Neural cell (in vitro differentiated cells): ENCODE results near the gene NOSIP. TPM values are rescaled to one million over a fixed set of nuclear protein-coding genes. Genes with fewer than 3 reads are reported as not detected.

Source experiments
- H2AFZ ChIP-seq: fragments of 200-600, 300-800 bp; sonication (generic), shearing (Covaris generic); 2 replicates; pipeline ENCODE4 v1.6.0; 2014; ENCODE audit warnings: low read depth, mild to moderate bottlenecking, antibody characterized with exemption, low read length, moderate library complexity
- H3F3A ChIP-seq: fragments of 200-600 bp; shearing (Covaris generic); 2 replicates; pipeline ENCODE4 v1.6.1; 2016; ENCODE audit warnings: mild to moderate bottlenecking, moderate library complexity, mixed read lengths, antibody characterized with exemption, low read length; ENCODE audit not compliant: insufficient read depth, poor library complexity, severe bottlenecking
- H3K27ac ChIP-seq: fragments of 200-600, 300-800 bp; sonication (generic), shearing (Covaris generic); 2 replicates; pipeline ENCODE4 v1.5.1; 2014; ENCODE audit warnings: mild to moderate bottlenecking, low read length, moderate library complexity
- H3K27me3 ChIP-seq: fragments of 300-800, 200-600 bp; sonication (generic), shearing (Covaris generic); 2 replicates; pipeline ENCODE4 v1.6.0; 2014; ENCODE audit warnings: mild to moderate bottlenecking, low read depth, low read length, moderate library complexity; ENCODE audit not compliant: insufficient read depth
- H3K36me3 ChIP-seq: fragments of 300-800, 200-600 bp; sonication (generic), shearing (Covaris generic); 2 replicates; pipeline ENCODE4 v1.5.1; 2014; ENCODE audit warnings: mild to moderate bottlenecking, antibody characterized with exemption, low read length, moderate library complexity; ENCODE audit not compliant: insufficient read depth
- H3K4me2 ChIP-seq: fragments of 300-800, 200-600 bp; sonication (generic), shearing (Covaris generic); 2 replicates; pipeline ENCODE4 v1.6.0; 2014; ENCODE audit warnings: mild to moderate bottlenecking, low read length
- H3K4me3 ChIP-seq: fragments of 300-800, 200-600 bp; sonication (generic), shearing (Covaris generic); 2 replicates; pipeline ENCODE4 v1.5.1; 2014; ENCODE audit warnings: mild to moderate bottlenecking, low read length, moderate library complexity
- H3K79me2 ChIP-seq: fragments of 200-600 bp; shearing (Covaris generic); replicated peaks from 2 replicates; pipeline ENCODE4 v1.6.0; 2014; ENCODE audit warnings: mild to moderate bottlenecking, low read length, moderate library complexity; ENCODE audit not compliant: insufficient read depth
- H3K9ac ChIP-seq: fragments of 300-800, 200-600 bp; sonication (generic), shearing (Covaris generic); 2 replicates; pipeline ENCODE4 v1.6.1; 2016; ENCODE audit warnings: mild to moderate bottlenecking, low read length, mixed read lengths
- H3K9me2 ChIP-seq: fragments of 200-600 bp; shearing (Covaris generic); 2 replicates; pipeline ENCODE4 v1.6.1; 2016; ENCODE audit warnings: mild to moderate bottlenecking, low read length, mixed read lengths; ENCODE audit not compliant: insufficient read depth
- H3K9me3 ChIP-seq: fragments of 200-600, 300-800 bp; sonication (generic), shearing (Covaris generic); 2 replicates; pipeline ENCODE4 v1.6.1; 2016; ENCODE audit warnings: mild to moderate bottlenecking, mixed run types, low read length, moderate library complexity, mixed read lengths
- H4K20me1 ChIP-seq: fragments of 200-600 bp; shearing (Covaris generic); 2 replicates; pipeline ENCODE4 v1.6.1; 2016; ENCODE audit warnings: mild to moderate bottlenecking, mixed run types; ENCODE audit not compliant: insufficient read depth
- EP300 ChIP-seq: fragments of 450-650 bp; conservative IDR thresholded peaks from 2 replicates; pipeline ENCODE4 v1.6.1; 2014; ENCODE audit warnings: antibody characterized with exemption, mild to moderate bottlenecking, moderate library complexity; ENCODE audit not compliant: poor library complexity, severe bottlenecking
- EZH2 ChIP-seq: fragments of 200-600, 300-800 bp; shearing (Covaris generic), sonication (generic); IDR thresholded peaks from 2 replicates; pipeline ENCODE4 v1.6.1; 2014; ENCODE audit warnings: antibody characterized with exemption, low read length, borderline replicate concordance, mild to moderate bottlenecking; ENCODE audit not compliant: insufficient read depth, poor library complexity, severe bottlenecking
- MXI1 ChIP-seq: fragments of 450-650 bp; conservative IDR thresholded peaks from 2 replicates; pipeline ENCODE4 v1.6.1; 2014; ENCODE audit warnings: antibody characterized with exemption, mild to moderate bottlenecking; ENCODE audit not compliant: poor library complexity, severe bottlenecking
- POLR2AphosphoS5 ChIP-seq: IDR thresholded peaks from 2 replicates; pipeline ENCODE4 v1.6.1; 2012
- RAD21 ChIP-seq: fragments of 450-650 bp; conservative IDR thresholded peaks from 2 replicates; pipeline ENCODE4 v1.6.1; 2014; ENCODE audit warnings: antibody characterized with exemption, mild to moderate bottlenecking, moderate library complexity
- SMC3 ChIP-seq: fragments of 450-650 bp; conservative IDR thresholded peaks from 2 replicates; pipeline ENCODE4 v1.6.1; 2014; ENCODE audit warnings: antibody characterized with exemption, mild to moderate bottlenecking, moderate library complexity; ENCODE audit not compliant: poor library complexity
- TAF1 ChIP-seq: IDR thresholded peaks from 2 replicates; pipeline ENCODE4 v1.6.1; 2012; ENCODE audit warnings: low read depth
- polyA plus RNA-seq: library from polyadenylated mRNA; depleted of rRNA; stranded (reverse); fragments of >200 nt; gene quantifications from 2 replicates; pipeline ENCODE4 v1.2.3, GENCODE V29; 2014
- TF ChIP-seq, protein P1 (sequence below): fragments of 450-650 bp; IDR thresholded peaks from 2 replicates; pipeline ENCODE4 v1.5.1; 2014; ENCODE audit warnings: antibody characterized with exemption, mild to moderate bottlenecking, moderate library complexity; ENCODE audit not compliant: poor library complexity, severe bottlenecking
- TF ChIP-seq, protein P2 (sequence below): IDR thresholded peaks from 2 replicates; pipeline ENCODE4 v1.6.1; 2012; ENCODE audit warnings: borderline replicate concordance

The NOSIP gene
- polyA plus RNA-seq, 1 donor from 2014 or later, result 129 TPM

DNA sequence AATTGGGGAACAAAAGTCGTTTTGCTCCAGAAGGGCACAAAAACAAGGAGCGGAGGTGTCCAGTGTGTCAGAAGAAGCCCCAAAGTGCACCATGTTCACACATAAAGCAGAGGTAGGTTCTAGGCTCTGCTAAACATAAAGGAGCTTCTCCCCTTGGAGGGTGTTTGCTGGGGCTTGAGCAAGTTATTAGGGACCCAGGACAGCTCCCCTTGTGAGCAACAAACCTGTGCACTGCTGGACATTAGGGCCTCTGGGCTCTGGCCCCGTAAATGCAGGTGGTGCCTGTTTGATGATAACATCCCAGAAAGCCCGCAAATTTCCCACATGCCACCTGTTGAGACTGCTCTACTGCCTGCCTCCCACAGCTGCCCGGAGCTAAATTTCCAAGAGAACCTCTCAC, 41.7 kb downstream of the NOSIP start:
- Histone ChIP-seq H3K79me2 (no peaks in the 10 kb centered on the region), H3K9ac (no peak overlapping the region), H4K20me1 (no peaks in the 10 kb centered on the region), H3F3A (no peaks in the 10 kb centered on the region), H3K9me2 (no peaks in the 10 kb centered on the region), H3K27ac (no peak overlapping the region), H3K27me3 (no peaks in the 10 kb centered on the region), H3K4me3 (no peak overlapping the region), H2AFZ (no peak overlapping the region), H3K9me3 (no peaks in the 10 kb centered on the region), H3K36me3 (no peaks in the 10 kb centered on the region), H3K4me2 (no peak overlapping the region)
- no peak for TF ChIP-seq RAD21
- TF ChIP-seq MXI1, result no peak
- TF ChIP-seq EZH2, result no peak
- TF ChIP-seq TAF1, result no peak
- no peak for TF ChIP-seq SMC3
- TF ChIP-seq EP300, result no peak
- TF ChIP-seq, protein P1, sequence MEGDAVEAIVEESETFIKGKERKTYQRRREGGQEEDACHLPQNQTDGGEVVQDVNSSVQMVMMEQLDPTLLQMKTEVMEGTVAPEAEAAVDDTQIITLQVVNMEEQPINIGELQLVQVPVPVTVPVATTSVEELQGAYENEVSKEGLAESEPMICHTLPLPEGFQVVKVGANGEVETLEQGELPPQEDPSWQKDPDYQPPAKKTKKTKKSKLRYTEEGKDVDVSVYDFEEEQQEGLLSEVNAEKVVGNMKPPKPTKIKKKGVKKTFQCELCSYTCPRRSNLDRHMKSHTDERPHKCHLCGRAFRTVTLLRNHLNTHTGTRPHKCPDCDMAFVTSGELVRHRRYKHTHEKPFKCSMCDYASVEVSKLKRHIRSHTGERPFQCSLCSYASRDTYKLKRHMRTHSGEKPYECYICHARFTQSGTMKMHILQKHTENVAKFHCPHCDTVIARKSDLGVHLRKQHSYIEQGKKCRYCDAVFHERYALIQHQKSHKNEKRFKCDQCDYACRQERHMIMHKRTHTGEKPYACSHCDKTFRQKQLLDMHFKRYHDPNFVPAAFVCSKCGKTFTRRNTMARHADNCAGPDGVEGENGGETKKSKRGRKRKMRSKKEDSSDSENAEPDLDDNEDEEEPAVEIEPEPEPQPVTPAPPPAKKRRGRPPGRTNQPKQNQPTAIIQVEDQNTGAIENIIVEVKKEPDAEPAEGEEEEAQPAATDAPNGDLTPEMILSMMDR, result no peak
- TF ChIP-seq, protein P2, sequence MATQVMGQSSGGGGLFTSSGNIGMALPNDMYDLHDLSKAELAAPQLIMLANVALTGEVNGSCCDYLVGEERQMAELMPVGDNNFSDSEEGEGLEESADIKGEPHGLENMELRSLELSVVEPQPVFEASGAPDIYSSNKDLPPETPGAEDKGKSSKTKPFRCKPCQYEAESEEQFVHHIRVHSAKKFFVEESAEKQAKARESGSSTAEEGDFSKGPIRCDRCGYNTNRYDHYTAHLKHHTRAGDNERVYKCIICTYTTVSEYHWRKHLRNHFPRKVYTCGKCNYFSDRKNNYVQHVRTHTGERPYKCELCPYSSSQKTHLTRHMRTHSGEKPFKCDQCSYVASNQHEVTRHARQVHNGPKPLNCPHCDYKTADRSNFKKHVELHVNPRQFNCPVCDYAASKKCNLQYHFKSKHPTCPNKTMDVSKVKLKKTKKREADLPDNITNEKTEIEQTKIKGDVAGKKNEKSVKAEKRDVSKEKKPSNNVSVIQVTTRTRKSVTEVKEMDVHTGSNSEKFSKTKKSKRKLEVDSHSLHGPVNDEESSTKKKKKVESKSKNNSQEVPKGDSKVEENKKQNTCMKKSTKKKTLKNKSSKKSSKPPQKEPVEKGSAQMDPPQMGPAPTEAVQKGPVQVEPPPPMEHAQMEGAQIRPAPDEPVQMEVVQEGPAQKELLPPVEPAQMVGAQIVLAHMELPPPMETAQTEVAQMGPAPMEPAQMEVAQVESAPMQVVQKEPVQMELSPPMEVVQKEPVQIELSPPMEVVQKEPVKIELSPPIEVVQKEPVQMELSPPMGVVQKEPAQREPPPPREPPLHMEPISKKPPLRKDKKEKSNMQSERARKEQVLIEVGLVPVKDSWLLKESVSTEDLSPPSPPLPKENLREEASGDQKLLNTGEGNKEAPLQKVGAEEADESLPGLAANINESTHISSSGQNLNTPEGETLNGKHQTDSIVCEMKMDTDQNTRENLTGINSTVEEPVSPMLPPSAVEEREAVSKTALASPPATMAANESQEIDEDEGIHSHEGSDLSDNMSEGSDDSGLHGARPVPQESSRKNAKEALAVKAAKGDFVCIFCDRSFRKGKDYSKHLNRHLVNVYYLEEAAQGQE, result no peak
- TF ChIP-seq POLR2AphosphoS5, result no peak

DNA sequence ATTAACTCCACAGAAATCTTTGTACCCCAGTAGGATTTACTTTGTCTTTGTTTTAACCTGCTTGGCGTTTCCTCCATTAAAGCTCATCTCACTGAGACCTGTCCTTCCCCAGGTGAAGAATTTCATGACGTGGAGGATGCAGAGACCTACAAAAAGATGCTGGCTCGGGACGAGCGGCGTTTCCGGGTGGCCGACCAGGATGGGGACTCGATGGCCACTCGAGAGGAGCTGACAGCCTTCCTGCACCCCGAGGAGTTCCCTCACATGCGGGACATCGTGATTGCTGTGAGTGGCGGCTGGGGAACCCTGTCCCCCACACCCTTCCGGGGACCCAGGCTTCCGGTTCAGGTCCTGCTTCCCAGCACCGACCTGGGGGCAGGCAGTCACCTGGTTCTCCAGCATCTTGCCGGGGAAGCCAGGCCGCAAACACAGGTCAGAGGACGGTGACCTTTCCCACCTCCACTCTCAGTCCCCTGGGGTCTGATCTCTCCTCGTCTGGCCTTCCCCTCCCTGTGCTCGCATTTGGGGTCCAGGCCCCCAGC, 43.4 kb downstream of the NOSIP start:
- H3K9me3 ChIP-seq, result no peaks in the 10 kb centered on the region
- no peaks in the 10 kb centered on the region for H3K9me2 ChIP-seq
- no peak overlapping the region for H3K4me2 ChIP-seq
- H2AFZ ChIP-seq, result no peak overlapping the region
- H3K36me3 ChIP-seq, result no peaks in the 10 kb centered on the region
- TF ChIP-seq MXI1 (no peak), TAF1 (no peak), EZH2 (no peak), SMC3 (no peak), RAD21 (no peak), EP300 (no peak), POLR2AphosphoS5 (no peak)
- TF ChIP-seq, protein P2, result no peak
- TF ChIP-seq, protein P1, result no peak
- no peaks in the 10 kb centered on the region for H3K27me3 ChIP-seq
- no peak overlapping the region for H3K27ac ChIP-seq
- H3K79me2 ChIP-seq, result no peaks in the 10 kb centered on the region
- no peak overlapping the region for H3K9ac ChIP-seq
- H3F3A ChIP-seq, result no peaks in the 10 kb centered on the region
- H3K4me3 ChIP-seq, result no peak overlapping the region
- H4K20me1 ChIP-seq, result no peaks in the 10 kb centered on the region
